ENCODE measurements around the gene AARS2. TPM values are rescaled to one million over a fixed set of nuclear protein-coding genes. Genes with fewer than 3 reads are reported as not detected.

Gene AARS2
- total RNA-seq, 1 experiment from 2014 or later, result 21.7 TPM

- H2BK20ac ChIP-seq (ENCODE audit: low read depth, low read length, poor library complexity, severe bottlenecking), result no peak overlapping the region
- no peaks in the 10 kb centered on the region for H3K9me3 ChIP-seq (ENCODE audit: control insufficient read depth, low read depth, low read length)
- H2AFZ ChIP-seq (ENCODE audit: low read length), result no peak overlapping the region
- no peak overlapping the region for H4K8ac ChIP-seq (replicated peaks; ENCODE audit: insufficient read length, low read depth, low read length)
- H3K79me1 ChIP-seq (ENCODE audit: insufficient read depth, low read depth, low read length, poor library complexity, severe bottlenecking), result no peaks in the 10 kb centered on the region
- no CpG with 5 or more reads among the region's 25 CpGs for WGBS (ENCODE audit: extremely low coverage, insufficient read length, low lambda C conversion rate)
- H3K4ac ChIP-seq (ENCODE audit: low read depth, low read length), result no peak overlapping the region
- no peaks in the 10 kb centered on the region for H3K79me2 ChIP-seq (ENCODE audit: insufficient read depth, low read length)
- H2BK15ac ChIP-seq (ENCODE audit: low read depth, low read length), result no peak overlapping the region
- Mint-ChIP-seq H3K36me3 (ENCODE audit: insufficient read depth in 1 of 3, low read depth in 3 of 3) (peaks cover 37 to 88% (median 82%) of the 10 kb centered on the region in 3 experiments), H3K27me3 (ENCODE audit: low read depth) (no peaks in the 10 kb centered on the region), H3K9me3 (no peaks in the 10 kb centered on the region), H3K4me3 (no peak overlapping the region), H3K4me1 (no peaks in the 10 kb centered on the region), H3K27ac (peak overlapping the region; percentile 68 to 90 (median 70); a peak in 4 of 7 replicates)
- no peak overlapping the region for H3K27ac ChIP-seq (ENCODE audit: insufficient read length, low read depth, low read length)
- H2BK5ac ChIP-seq (ENCODE audit: insufficient read length, low read length), result no peak overlapping the region
- no peak overlapping the region for H2AK5ac ChIP-seq (ENCODE audit: insufficient read length, low read length)
- H3K23ac ChIP-seq (ENCODE audit: insufficient read length, low read depth, low read length), result no peak overlapping the region
- peak; percentile 77 for DNase-seq
- no peak overlapping the region for H3K9ac ChIP-seq (ENCODE audit: extremely low read depth, insufficient read length, low read length)
- H3K18ac ChIP-seq (ENCODE audit: insufficient read length, low read depth, low read length), result peak overlapping the region; percentile 35
- H3K56ac ChIP-seq (ENCODE audit: insufficient read length, low read depth, low read length), result no peak overlapping the region
- H3K27me3 ChIP-seq (ENCODE audit: insufficient read depth, low read length), result peaks cover 2% of the 10 kb centered on the region; the same call in 1 of the 2 replicates
- H4K91ac ChIP-seq (ENCODE audit: insufficient read length, low read depth, low read length), result no peak overlapping the region
- H3K4me2 ChIP-seq (ENCODE audit: insufficient read depth, insufficient read length, low read length), result no peak overlapping the region
- H4K20me1 ChIP-seq (ENCODE audit: control insufficient read depth, insufficient read depth, insufficient read length), result no peaks in the 10 kb centered on the region
- TF ChIP-seq CTCF (conservative IDR thresholded peaks at IDR 0.05), result peak; percentile 86
- H3K4me1 ChIP-seq (ENCODE audit: insufficient read depth, low read length), result no peaks in the 10 kb centered on the region
- H3T11ph ChIP-seq (ENCODE audit: low read length), result no peak overlapping the region
- no peaks in the 10 kb centered on the region for H3K23me2 ChIP-seq (ENCODE audit: insufficient read length, low read depth, low read length, poor library complexity, severe bottlenecking)
- H4K5ac ChIP-seq (ENCODE audit: insufficient read length, low read depth, low read length), result no peak overlapping the region
- no peak overlapping the region for H3K14ac ChIP-seq (ENCODE audit: insufficient read depth, low read length)
- no peak overlapping the region for H2BK120ac ChIP-seq (ENCODE audit: low read depth, low read length, poor library complexity, severe bottlenecking)
- no peak overlapping the region for H2BK12ac ChIP-seq (ENCODE audit: insufficient read length, low read depth, low read length)
Measured at GRCh38 chr6:44304282-44305199, 8.6 kb downstream of the AARS2 start.

Measured in H9 (cell line).